ENCODE measurements around the gene CTSO. TPM values are rescaled to one million over a fixed set of nuclear protein-coding genes. Genes with fewer than 3 reads are reported as not detected.

Gene CTSO
- total RNA-seq, 1 donor from 2014 or later: 3.7 TPM

- TF ChIP-seq, protein P1, sequence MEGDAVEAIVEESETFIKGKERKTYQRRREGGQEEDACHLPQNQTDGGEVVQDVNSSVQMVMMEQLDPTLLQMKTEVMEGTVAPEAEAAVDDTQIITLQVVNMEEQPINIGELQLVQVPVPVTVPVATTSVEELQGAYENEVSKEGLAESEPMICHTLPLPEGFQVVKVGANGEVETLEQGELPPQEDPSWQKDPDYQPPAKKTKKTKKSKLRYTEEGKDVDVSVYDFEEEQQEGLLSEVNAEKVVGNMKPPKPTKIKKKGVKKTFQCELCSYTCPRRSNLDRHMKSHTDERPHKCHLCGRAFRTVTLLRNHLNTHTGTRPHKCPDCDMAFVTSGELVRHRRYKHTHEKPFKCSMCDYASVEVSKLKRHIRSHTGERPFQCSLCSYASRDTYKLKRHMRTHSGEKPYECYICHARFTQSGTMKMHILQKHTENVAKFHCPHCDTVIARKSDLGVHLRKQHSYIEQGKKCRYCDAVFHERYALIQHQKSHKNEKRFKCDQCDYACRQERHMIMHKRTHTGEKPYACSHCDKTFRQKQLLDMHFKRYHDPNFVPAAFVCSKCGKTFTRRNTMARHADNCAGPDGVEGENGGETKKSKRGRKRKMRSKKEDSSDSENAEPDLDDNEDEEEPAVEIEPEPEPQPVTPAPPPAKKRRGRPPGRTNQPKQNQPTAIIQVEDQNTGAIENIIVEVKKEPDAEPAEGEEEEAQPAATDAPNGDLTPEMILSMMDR (IDR thresholded peaks at IDR 0.05; ENCODE audit: insufficient read depth, low read depth, low read length): no peak
- TF ChIP-seq EZH2 (IDR thresholded peaks at IDR 0.05; ENCODE audit: insufficient read depth, low read length): no peak
- no peaks in the 10 kb centered on the region for H3K36me3 ChIP-seq (ENCODE audit: insufficient read depth, low read length)
- no peak overlapping the region for H3K9ac ChIP-seq (ENCODE audit: low read length)
- Mint-ChIP-seq H3K27me3 (ENCODE audit: low read depth, unreplicated experiment) (no peaks in the 10 kb centered on the region), H3K4me1 (ENCODE audit: low read depth, unreplicated experiment) (no peaks in the 10 kb centered on the region), H3K4me3 (ENCODE audit: unreplicated experiment) (no peak overlapping the region), H3K27ac (ENCODE audit: unreplicated experiment) (no peak overlapping the region), H3K36me3 (ENCODE audit: low read depth, unreplicated experiment) (no peaks in the 10 kb centered on the region), H3K9me3 (ENCODE audit: unreplicated experiment) (no peaks in the 10 kb centered on the region)
- no peaks in the 10 kb centered on the region for H3K4me1 ChIP-seq (ENCODE audit: insufficient read depth, low read length)
- H2AFZ ChIP-seq (ENCODE audit: low read depth, low read length): no peak overlapping the region
- H3K4me3 ChIP-seq (ENCODE audit: insufficient read depth, low read depth, low read length): no peak overlapping the region
- no peak overlapping the region for H3K4me2 ChIP-seq (ENCODE audit: low read length)
- FAIRE-seq (no peak), DNase-seq (ENCODE audit: low read depth) (no peak)
- H3K9me3 ChIP-seq (ENCODE audit: insufficient read depth, low read depth, low read length): no peaks in the 10 kb centered on the region
- H4K20me1 ChIP-seq (ENCODE audit: insufficient read depth, low read length): no peaks in the 10 kb centered on the region
- H3K27ac ChIP-seq (ENCODE audit: low read depth, low read length): no peak overlapping the region
- H3K79me2 ChIP-seq (ENCODE audit: insufficient read depth, low read length): no peaks in the 10 kb centered on the region
- H3K27me3 ChIP-seq (ENCODE audit: insufficient read depth, low read length): no peaks in the 10 kb centered on the region
Measured at GRCh38 chr4:155995069-155995468, 41.4 kb upstream of the CTSO start.

GRCh38 chr4:155984106-155984797 lies 30.6 kb upstream of the CTSO start:
- no peak for DNase-seq (ENCODE audit: low read depth)
- H3K27ac Mint-ChIP-seq (ENCODE audit: unreplicated experiment): no peak overlapping the region
- Histone ChIP-seq H2AFZ (ENCODE audit: low read depth, low read length) (no peak overlapping the region), H3K9ac (ENCODE audit: low read length) (no peak overlapping the region), H3K36me3 (ENCODE audit: insufficient read depth, low read length) (no peaks in the 10 kb centered on the region), H4K20me1 (ENCODE audit: insufficient read depth, low read length) (no peaks in the 10 kb centered on the region), H3K27me3 (ENCODE audit: insufficient read depth, low read length) (no peaks in the 10 kb centered on the region), H3K4me3 (ENCODE audit: insufficient read depth, low read depth, low read length) (no peak overlapping the region), H3K4me1 (ENCODE audit: insufficient read depth, low read length) (no peaks in the 10 kb centered on the region), H3K9me3 (ENCODE audit: insufficient read depth, low read depth, low read length) (no peaks in the 10 kb centered on the region), H3K4me2 (ENCODE audit: low read length) (no peak overlapping the region), H3K79me2 (ENCODE audit: insufficient read depth, low read length) (no peaks in the 10 kb centered on the region), H3K27ac (ENCODE audit: low read depth, low read length) (no peak overlapping the region)
- no peaks in the 10 kb centered on the region for H3K27me3 Mint-ChIP-seq (ENCODE audit: low read depth, unreplicated experiment)
- no peaks in the 10 kb centered on the region for H3K36me3 Mint-ChIP-seq (ENCODE audit: low read depth, unreplicated experiment)
- peaks cover 5% of the 10 kb centered on the region for H3K4me1 Mint-ChIP-seq (ENCODE audit: low read depth, unreplicated experiment)
- no peak overlapping the region for H3K4me3 Mint-ChIP-seq (ENCODE audit: unreplicated experiment)
- FAIRE-seq: no peak
- peaks cover 4% of the 10 kb centered on the region for H3K9me3 Mint-ChIP-seq (ENCODE audit: unreplicated experiment)
- TF ChIP-seq, protein P1 (IDR thresholded peaks at IDR 0.05; ENCODE audit: insufficient read depth, low read depth, low read length): no peak
- no peak for TF ChIP-seq EZH2 (IDR thresholded peaks at IDR 0.05; ENCODE audit: insufficient read depth, low read length)

- H3K4me3 Mint-ChIP-seq (ENCODE audit: unreplicated experiment): no peak overlapping the region
- Histone ChIP-seq H3K27me3 (ENCODE audit: insufficient read depth, low read length) (no peaks in the 10 kb centered on the region), H3K9me3 (ENCODE audit: insufficient read depth, low read depth, low read length) (no peaks in the 10 kb centered on the region), H3K4me3 (ENCODE audit: insufficient read depth, low read depth, low read length) (no peak overlapping the region), H3K36me3 (ENCODE audit: insufficient read depth, low read length) (no peaks in the 10 kb centered on the region), H3K79me2 (ENCODE audit: insufficient read depth, low read length) (no peaks in the 10 kb centered on the region), H3K4me2 (ENCODE audit: low read length) (no peak overlapping the region), H2AFZ (ENCODE audit: low read depth, low read length) (no peak overlapping the region), H3K4me1 (ENCODE audit: insufficient read depth, low read length) (no peaks in the 10 kb centered on the region), H4K20me1 (ENCODE audit: insufficient read depth, low read length) (no peaks in the 10 kb centered on the region), H3K27ac (ENCODE audit: low read depth, low read length) (no peak overlapping the region), H3K9ac (ENCODE audit: low read length) (no peak overlapping the region)
- peaks cover 5% of the 10 kb centered on the region for H3K4me1 Mint-ChIP-seq (ENCODE audit: low read depth, unreplicated experiment)
- no peak for FAIRE-seq
- H3K9me3 Mint-ChIP-seq (ENCODE audit: unreplicated experiment): peaks cover 8% of the 10 kb centered on the region
- no peak for DNase-seq (ENCODE audit: low read depth)
- no peaks in the 10 kb centered on the region for H3K36me3 Mint-ChIP-seq (ENCODE audit: low read depth, unreplicated experiment)
- no peak for TF ChIP-seq EZH2 (IDR thresholded peaks at IDR 0.05; ENCODE audit: insufficient read depth, low read length)
- TF ChIP-seq, protein P1 (IDR thresholded peaks at IDR 0.05; ENCODE audit: insufficient read depth, low read depth, low read length): no peak
- no peak overlapping the region for H3K27ac Mint-ChIP-seq (ENCODE audit: unreplicated experiment)
- no peaks in the 10 kb centered on the region for H3K27me3 Mint-ChIP-seq (ENCODE audit: low read depth, unreplicated experiment)
Measured at GRCh38 chr4:155982736-155983385, 29.2 kb upstream of the CTSO start.

Data from astrocyte (in vitro differentiated cells and primary cell).